ENCODE measurements around the gene ADCY3.

ADCY3 gene

DNA sequence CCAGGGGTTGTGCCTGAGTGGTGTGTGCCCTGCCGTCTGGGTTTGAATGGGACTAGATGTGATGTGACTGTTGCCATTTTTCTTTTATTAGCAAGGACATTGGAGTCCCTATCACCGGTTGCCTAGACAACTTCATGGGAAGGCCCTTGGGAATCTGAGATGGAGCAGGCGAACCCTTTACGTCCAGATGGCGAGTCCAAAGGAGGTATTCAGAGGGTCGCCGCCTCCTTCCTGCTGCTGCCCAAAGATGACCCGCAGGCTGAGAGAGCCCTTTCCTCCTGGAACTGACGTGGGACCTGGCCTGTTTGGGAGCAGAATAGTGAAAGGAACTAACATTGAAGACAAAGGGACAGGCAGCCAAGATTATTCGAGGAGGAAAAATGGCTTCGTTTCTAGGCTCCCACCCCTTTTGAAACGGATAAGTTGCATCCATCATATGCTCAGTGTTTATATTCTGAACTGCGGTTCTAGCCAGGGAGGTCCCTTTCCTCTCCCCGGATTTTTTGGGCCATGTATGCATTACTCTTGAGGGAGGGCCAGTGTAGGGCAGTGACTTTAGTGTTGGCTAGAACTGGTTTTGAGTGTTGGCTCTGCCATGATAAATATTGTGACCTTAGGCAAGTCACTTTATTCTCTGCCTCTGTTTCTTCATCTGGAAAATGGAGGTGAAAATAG, 126.1 kb downstream of the ADCY3 start:
- TF ChIP-seq, protein P1, sequence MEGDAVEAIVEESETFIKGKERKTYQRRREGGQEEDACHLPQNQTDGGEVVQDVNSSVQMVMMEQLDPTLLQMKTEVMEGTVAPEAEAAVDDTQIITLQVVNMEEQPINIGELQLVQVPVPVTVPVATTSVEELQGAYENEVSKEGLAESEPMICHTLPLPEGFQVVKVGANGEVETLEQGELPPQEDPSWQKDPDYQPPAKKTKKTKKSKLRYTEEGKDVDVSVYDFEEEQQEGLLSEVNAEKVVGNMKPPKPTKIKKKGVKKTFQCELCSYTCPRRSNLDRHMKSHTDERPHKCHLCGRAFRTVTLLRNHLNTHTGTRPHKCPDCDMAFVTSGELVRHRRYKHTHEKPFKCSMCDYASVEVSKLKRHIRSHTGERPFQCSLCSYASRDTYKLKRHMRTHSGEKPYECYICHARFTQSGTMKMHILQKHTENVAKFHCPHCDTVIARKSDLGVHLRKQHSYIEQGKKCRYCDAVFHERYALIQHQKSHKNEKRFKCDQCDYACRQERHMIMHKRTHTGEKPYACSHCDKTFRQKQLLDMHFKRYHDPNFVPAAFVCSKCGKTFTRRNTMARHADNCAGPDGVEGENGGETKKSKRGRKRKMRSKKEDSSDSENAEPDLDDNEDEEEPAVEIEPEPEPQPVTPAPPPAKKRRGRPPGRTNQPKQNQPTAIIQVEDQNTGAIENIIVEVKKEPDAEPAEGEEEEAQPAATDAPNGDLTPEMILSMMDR (IDR thresholded peaks at IDR 0.05; ENCODE audit: low read depth, low read length), result no peak
- H3K4me3 ChIP-seq (ENCODE audit: low read depth, low read length), result peak overlapping the region; percentile 86

DNA sequence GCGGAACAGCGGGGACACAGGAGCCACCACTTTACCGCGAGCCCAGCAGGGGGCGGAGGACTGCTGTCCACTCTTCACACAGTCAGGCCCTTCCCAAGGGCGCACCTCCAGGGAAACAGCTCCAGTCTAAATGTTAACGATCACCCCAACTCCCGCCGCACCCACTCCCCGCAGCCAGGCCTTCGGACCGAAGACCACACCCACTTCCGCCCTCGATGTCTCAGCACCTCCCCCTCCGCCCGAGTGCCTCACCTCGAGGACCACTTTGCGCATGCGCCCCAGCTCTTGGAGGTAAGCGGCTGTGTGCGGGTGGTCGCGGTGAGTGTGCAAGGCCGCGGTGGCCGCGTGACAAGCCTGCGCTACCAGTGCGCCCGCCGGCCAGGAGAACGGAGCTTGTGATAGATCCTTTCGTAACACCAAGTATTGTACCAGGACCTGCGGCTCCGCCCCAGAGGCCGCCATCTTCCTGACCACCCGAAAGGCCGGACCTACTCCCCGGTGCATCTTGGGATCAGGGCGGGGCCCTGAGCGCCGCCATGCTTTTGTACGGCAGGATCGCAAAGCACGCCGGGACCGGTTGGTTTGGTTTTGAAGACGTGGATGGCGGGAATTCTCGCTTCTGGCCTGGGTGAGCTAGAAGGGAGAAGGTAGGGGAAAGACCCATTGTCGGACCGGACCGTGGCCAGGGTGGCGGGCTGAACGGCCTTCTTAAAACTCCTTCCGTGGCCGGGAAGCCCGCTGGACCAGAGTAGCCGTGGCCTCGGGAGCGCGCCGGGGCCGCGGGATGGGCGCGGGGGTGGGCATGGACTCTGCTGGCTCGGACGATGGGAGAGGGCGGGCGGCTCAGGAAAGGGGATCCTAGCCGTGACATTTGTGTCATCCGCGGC, 126.9 kb downstream of the ADCY3 start, which contains the start of the genes CENPO and PTRHD1:
CENPO (plus strand) TSS at position 552 of the 887 bp plus-strand sequence. CDS start 495 bp downstream, outside the sequence.
PTRHD1 (minus strand) TSS at position 518 of the 887 bp plus-strand sequence; CDS start at position 504, 14 bp downstream.
- TF ChIP-seq, protein P1 (IDR thresholded peaks at IDR 0.05; ENCODE audit: low read depth, low read length), result peak; percentile 57; the same call in 1 of the 2 replicates
- peak within 1 kb of the TSS; percentile 86 for H3K4me3 ChIP-seq (ENCODE audit: low read depth, low read length)

DNA sequence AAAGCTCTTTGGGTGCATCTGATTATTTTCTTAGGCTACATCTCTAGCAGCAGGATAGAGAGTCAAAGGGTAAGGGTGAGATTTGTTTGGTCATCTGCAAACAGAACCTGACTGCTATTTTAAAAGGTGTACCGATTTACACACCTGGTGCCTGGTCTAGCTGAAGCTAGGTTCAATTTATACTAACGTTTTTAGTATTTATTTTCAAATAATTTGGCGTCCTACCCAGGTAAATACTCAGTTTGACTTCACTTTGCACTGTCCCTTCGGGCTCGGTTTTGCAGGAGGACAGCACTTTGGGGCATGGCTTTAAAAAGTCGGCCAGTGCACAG, 127.5 kb downstream of the ADCY3 start:
- peak overlapping the region; percentile 86 for H3K4me3 ChIP-seq (ENCODE audit: low read depth, low read length)
- TF ChIP-seq, protein P1 (IDR thresholded peaks at IDR 0.05; ENCODE audit: low read depth, low read length), result no peak

DNA sequence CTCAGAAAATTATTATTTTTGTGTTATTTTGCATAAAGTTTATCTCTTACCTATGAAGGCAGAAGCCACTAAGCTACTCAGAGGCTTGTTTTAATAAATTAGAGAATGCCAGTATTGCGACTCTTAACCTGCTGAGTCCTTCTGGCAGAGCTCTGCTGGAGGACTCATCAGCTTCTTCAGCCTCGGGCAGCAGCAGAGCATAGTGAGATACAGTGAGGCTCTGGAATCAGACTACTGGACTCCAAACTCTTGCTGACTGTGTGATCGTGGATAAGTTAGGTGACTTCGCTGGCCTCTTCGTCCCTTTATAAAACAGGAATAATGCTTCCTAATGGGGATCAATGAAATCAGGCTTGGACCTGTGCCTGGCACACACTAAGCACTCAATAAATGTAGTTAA, 128.6 kb downstream of the ADCY3 start:
- TF ChIP-seq, protein P1 (IDR thresholded peaks at IDR 0.05; ENCODE audit: low read depth, low read length), result no peak
- H3K4me3 ChIP-seq (ENCODE audit: low read depth, low read length), result no peak overlapping the region

DNA sequence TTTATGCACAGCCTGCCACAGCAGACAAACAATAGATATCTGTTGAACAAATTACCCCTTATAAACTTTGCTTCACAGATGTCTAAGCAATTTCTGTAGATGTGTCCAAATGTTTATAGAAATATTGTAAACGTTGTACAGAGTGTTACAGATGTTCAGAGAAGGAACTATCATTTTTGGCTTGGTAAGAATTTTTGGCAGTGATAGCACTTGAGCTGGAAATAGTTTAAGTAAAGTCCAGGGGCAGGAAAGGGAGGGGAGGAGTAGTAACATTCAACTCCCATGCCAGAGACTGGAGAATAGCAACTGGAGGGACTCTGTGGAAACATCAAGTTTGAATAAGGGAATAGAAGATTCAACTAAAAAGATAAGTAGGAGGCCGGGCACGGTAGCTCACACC, 131.2 kb downstream of the ADCY3 start:
- TF ChIP-seq, protein P1 (IDR thresholded peaks at IDR 0.05; ENCODE audit: low read depth, low read length), result no peak
- H3K4me3 ChIP-seq (ENCODE audit: low read depth, low read length), result no peak overlapping the region

DNA sequence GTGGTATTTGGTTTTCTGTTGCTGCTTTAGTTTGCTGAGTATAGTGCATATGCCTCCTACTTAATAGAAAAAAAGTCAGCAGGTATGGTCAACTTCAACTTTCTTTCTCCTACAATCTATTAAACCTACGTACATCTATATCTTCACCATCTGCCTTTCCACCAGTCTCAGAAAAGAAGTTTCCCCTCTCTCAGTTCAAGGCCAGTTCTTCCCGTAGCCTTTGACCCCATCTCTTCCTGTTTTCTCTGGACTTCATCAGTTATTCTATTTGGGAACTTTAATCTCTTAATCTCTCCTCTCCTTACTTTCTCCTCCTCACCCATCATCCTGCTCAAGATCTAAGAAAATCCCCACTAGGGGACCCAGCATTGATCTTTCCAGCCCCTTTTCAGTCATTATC, 132.5 kb downstream of the ADCY3 start:
- TF ChIP-seq, protein P1 (IDR thresholded peaks at IDR 0.05; ENCODE audit: low read depth, low read length), result no peak

More for the DNA sequence above, 132.5 kb downstream of the ADCY3 start:
- H3K4me3 ChIP-seq (ENCODE audit: low read depth, low read length), result no peak overlapping the region
